Stimulated activated CD4-positive, alpha-beta T cell treated with anti-CD3 and anti-CD28 coated beads, Interleukin-4, amount 100 ng/mL, for 1 hour (primary cell): Measurements from ENCODE around the gene ASL.
"Not testable (repeated sequence)": the region's sequence is repeated elsewhere in the genome, so short reads cannot be mapped to it uniquely, and the experiment has no call there.

Source experiments
- DNase-seq: peaks from one replicate; pipeline ENCODE4 v3.0.0-alpha.2; 2020

The ASL gene

GRCh38 chr7:66076462-66077329 is 1.1 kb downstream of the ASL start:
- DNase-seq: no peak

GRCh38 chr7:66078067-66078466 is 2.4 kb downstream of the ASL start:
- no peak for DNase-seq

- DNase-seq: no peak
These were observed 6.5 kb downstream of the ASL start for GRCh38 chr7:66082083-66082482.

GRCh38 chr7:66082886-66083415 is 7.3 kb downstream of the ASL start:
- DNase-seq: no peak

- no peak for DNase-seq
These were observed 8.1 kb downstream of the ASL start for GRCh38 chr7:66083677-66084076.

GRCh38 chr7:66088861-66089838 is 13.5 kb downstream of the ASL start:
- no peak for DNase-seq

- DNase-seq: no peak
These were observed 17.0 kb downstream of the ASL start for GRCh38 chr7:66092654-66093053.

- DNase-seq: no peak
These were observed 19.4 kb downstream of the ASL start for GRCh38 chr7:66095010-66095409.

GRCh38 chr7:66099232-66099550 is 23.6 kb downstream of the ASL start:
- no peak for DNase-seq

GRCh38 chr7:66099551-66100407 is 24.2 kb downstream of the ASL start:
- peak; percentile 16 for DNase-seq

- no peak for DNase-seq
These were observed 24.9 kb downstream of the ASL start for GRCh38 chr7:66100408-66101050.

GRCh38 chr7:66102168-66102567 is 26.5 kb downstream of the ASL start:
- DNase-seq: not testable (repeated sequence)

GRCh38 chr7:66103994-66104393 is 28.4 kb downstream of the ASL start:
- DNase-seq: not testable (repeated sequence)

- DNase-seq: no peak
These were observed 29.7 kb downstream of the ASL start for GRCh38 chr7:66105263-66105748.

GRCh38 chr7:66108410-66108809 is 32.8 kb downstream of the ASL start:
- not testable (repeated sequence) for DNase-seq

- no peak for DNase-seq
These were observed 35.2 kb downstream of the ASL start for GRCh38 chr7:66110856-66111255.

GRCh38 chr7:66114743-66115649 is 39.4 kb downstream of the ASL start, which contains the start of gene CRCP:
Gene CRCP, plus strand, starts transcription at chr7:66114847. Its CDS starts 116 bp downstream, at chr7:66114963.
- peak; percentile 86 for DNase-seq

GRCh38 chr7:66116680-66117420 is 41.2 kb downstream of the ASL start:
- not testable (repeated sequence) for DNase-seq

- no peak for DNase-seq
These were observed 43.0 kb downstream of the ASL start for GRCh38 chr7:66118603-66119002.
